Loucy (cell line): ENCODE results near the gene ZC3HAV1.

Source experiments
- H2AFZ ChIP-seq: fragments of 200-600 bp; sonication (generic); 2 replicates; pipeline ENCODE4 v1.6.0; 2016; ENCODE audit warnings: antibody characterized with exemption, mild to moderate bottlenecking, low read length, moderate library complexity
- H3F3A ChIP-seq: fragments of 200-600 bp; 2 replicates; pipeline ENCODE4 v1.6.0; 2016; ENCODE audit warnings: antibody characterized with exemption, low read depth, mild to moderate bottlenecking
- H3K27me3 ChIP-seq: fragments of 200-600 bp; sonication (generic); 2 replicates; pipeline ENCODE4 v1.6.1; 2014; ENCODE audit warnings: low read length, mild to moderate bottlenecking; ENCODE audit not compliant: insufficient read depth, poor library complexity, severe bottlenecking
- H3K36me3 ChIP-seq: fragments of 200-600 bp; sonication (generic); 2 replicates; pipeline ENCODE4 v1.6.1; 2016; ENCODE audit warnings: low read length; ENCODE audit not compliant: insufficient read depth
- H3K4me1 ChIP-seq: fragments of 200-600 bp; sonication (generic); 2 replicates; pipeline ENCODE4 v1.5.1; 2014; ENCODE audit warnings: low read length, mild to moderate bottlenecking; ENCODE audit not compliant: insufficient read depth, poor library complexity, severe bottlenecking
- H3K4me2 ChIP-seq: fragments of 200-600 bp; sonication (generic); 2 replicates; pipeline ENCODE4 v1.6.0; 2014; ENCODE audit warnings: antibody characterized with exemption, low read length, low read depth, mild to moderate bottlenecking; ENCODE audit not compliant: poor library complexity, severe bottlenecking
- H3K4me3 ChIP-seq: fragments of 200-600 bp; sonication (generic); 2 replicates; pipeline ENCODE4 v1.5.1; 2014; ENCODE audit warnings: low read length, mild to moderate bottlenecking, mixed read lengths; ENCODE audit not compliant: poor library complexity, severe bottlenecking
- H3K79me2 ChIP-seq: fragments of 200-600 bp; sonication (generic); 2 replicates; pipeline ENCODE4 v1.6.1; 2014; ENCODE audit warnings: low read length; ENCODE audit not compliant: insufficient read depth
- H3K9ac ChIP-seq: fragments of 200-600 bp; sonication (generic); 2 replicates; pipeline ENCODE4 v1.6.0; 2014; ENCODE audit warnings: mild to moderate bottlenecking, low read depth, low read length, moderate library complexity; ENCODE audit not compliant: poor library complexity, severe bottlenecking
- H3K9me2 ChIP-seq: fragments of 200-600 bp; sonication (generic); replicated peaks from 2 replicates; pipeline ENCODE4 v1.6.1; 2016; ENCODE audit warnings: low read depth, low read length, mixed read lengths
- H3K9me3 ChIP-seq: fragments of 200-600 bp; sonication (generic); 2 replicates; pipeline ENCODE4 v1.6.1; 2014; ENCODE audit warnings: mild to moderate bottlenecking, antibody characterized with exemption, low read length, low read depth; ENCODE audit not compliant: insufficient read depth
- H4K20me1 ChIP-seq: fragments of 200-600 bp; sonication (generic); 2 replicates; pipeline ENCODE4 v1.6.0; 2014; ENCODE audit warnings: antibody characterized with exemption, low read length, mild to moderate bottlenecking; ENCODE audit not compliant: insufficient read depth, poor library complexity, severe bottlenecking
- EZH2phosphoT487 ChIP-seq: fragments of 200-600 bp; IDR thresholded peaks from 2 replicates; pipeline ENCODE4 v1.6.1; 2018; ENCODE audit warnings: antibody characterized with exemption, mild to moderate bottlenecking, moderate library complexity, borderline replicate concordance
- TF ChIP-seq, protein P1 (sequence below): fragments of 200-600 bp; sonication (generic); conservative IDR thresholded peaks from 2 replicates; pipeline ENCODE4 v1.5.1; 2014; ENCODE audit warnings: mild to moderate bottlenecking, antibody characterized with exemption, low read length

The ZC3HAV1 gene

DNA sequence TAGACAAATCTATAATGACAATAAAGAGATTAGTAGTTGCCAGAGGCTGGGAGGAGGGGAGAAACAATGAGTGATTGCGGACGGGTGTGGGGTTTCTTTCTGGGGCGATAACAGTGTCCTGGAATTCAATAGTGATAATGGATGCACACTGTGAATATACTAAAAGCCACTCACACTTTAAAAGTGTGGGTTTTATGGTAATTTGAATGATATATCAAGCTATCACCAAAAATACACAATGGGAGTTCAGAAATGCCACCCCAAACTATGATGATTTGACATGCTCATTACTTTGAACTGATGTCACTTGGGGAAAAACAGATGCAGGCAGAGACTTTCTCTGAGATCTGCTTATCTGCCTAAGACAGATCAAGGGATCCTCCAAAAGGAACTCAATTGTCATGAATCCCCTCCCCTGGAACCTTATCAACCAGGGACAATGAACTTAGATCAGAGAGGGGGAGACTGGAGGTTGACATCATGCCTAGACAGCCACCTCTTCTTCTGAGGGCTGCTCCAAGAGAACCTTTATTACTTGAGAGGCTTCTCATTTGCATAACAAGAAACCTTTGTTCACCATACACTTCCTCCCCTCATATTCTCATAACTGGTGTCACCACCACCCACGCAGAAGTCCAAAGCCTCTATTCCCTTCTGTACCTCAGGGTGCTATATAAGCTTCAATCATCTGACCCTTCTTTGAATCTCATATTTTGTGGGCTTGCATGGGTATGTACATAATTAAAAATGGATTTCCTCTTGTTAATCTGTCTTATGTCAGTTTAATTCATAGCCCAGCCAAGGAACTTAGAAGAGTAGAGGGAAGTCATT, 14.8 kb upstream of the ZC3HAV1 start:
- Histone ChIP-seq H3K27me3 (no peaks in the 10 kb centered on the region), H3K9me3 (no peaks in the 10 kb centered on the region), H3K4me1 (no peaks in the 10 kb centered on the region), H3K79me2 (no peaks in the 10 kb centered on the region), H4K20me1 (no peaks in the 10 kb centered on the region), H3K4me2 (no peak overlapping the region), H3K36me3 (no peaks in the 10 kb centered on the region), H3F3A (no peaks in the 10 kb centered on the region), H3K4me3 (no peak overlapping the region), H3K9me2 (no peaks in the 10 kb centered on the region), H3K9ac (no peak overlapping the region), H2AFZ (no peak overlapping the region)
- TF ChIP-seq, protein P1, sequence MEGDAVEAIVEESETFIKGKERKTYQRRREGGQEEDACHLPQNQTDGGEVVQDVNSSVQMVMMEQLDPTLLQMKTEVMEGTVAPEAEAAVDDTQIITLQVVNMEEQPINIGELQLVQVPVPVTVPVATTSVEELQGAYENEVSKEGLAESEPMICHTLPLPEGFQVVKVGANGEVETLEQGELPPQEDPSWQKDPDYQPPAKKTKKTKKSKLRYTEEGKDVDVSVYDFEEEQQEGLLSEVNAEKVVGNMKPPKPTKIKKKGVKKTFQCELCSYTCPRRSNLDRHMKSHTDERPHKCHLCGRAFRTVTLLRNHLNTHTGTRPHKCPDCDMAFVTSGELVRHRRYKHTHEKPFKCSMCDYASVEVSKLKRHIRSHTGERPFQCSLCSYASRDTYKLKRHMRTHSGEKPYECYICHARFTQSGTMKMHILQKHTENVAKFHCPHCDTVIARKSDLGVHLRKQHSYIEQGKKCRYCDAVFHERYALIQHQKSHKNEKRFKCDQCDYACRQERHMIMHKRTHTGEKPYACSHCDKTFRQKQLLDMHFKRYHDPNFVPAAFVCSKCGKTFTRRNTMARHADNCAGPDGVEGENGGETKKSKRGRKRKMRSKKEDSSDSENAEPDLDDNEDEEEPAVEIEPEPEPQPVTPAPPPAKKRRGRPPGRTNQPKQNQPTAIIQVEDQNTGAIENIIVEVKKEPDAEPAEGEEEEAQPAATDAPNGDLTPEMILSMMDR: no peak
- no peak for TF ChIP-seq EZH2phosphoT487

DNA sequence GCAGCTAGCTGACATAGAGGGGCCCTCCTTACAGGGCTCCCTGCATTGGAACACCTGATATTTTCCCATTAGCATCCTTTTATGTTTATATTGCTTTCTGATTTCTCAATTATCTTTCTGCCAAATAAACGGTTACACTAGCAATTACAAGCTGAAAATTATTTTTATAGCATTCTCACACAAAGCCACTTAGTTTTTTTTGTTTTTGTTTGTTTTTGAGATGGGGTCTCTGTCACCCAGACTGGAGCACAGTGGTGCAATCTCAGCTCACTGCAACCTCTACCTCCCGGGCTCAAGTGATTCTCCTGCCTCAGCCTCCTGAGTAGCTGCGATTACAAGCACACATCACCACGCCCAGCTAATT, 9.9 kb upstream of the ZC3HAV1 start:
- TF ChIP-seq, protein P1: no peak
- no peak for TF ChIP-seq EZH2phosphoT487
- no peaks in the 10 kb centered on the region for H3K36me3 ChIP-seq

DNA sequence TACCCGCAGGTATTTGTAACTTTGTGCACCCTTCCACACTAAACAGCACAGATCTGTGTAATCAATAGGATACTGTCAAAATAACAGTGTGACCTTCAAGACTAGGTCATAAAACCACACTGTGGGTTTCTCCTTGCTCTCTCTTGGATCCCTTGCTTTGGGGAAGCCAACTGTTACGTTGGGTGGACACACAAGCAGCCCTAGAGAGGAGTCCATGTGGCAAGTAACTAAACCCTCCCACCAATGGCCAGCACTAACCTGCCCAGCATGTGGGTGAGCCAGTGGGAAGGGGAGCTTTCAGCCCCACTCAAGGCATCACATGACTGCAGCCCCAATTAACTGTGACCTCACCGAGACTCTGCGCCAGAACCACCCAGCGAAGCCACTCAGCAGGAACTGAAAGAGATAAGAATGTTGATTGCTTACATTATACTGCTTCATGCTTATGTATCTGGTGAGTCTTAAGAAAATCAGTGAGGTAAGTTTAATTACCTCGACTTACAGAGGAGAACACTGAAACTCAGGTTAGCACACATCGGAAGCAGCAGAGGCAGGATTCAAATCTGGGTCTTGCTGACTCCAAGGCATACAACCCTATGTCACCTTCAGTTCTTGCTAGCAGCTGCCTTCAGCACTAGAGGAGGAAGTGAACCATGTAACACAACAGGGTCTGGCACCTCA, 9.4 kb upstream of the ZC3HAV1 start:
- TF ChIP-seq, protein P1: no peak
- no peak for TF ChIP-seq EZH2phosphoT487
- Histone ChIP-seq H2AFZ (peak overlapping the region; percentile 8; the same call in 1 of the 2 replicates), H3K9ac (no peak overlapping the region)

More for the DNA sequence above, 9.9 kb upstream of the ZC3HAV1 start:
- Histone ChIP-seq H4K20me1 (no peaks in the 10 kb centered on the region), H3K79me2 (no peaks in the 10 kb centered on the region), H3K4me3 (no peak overlapping the region), H3K9me2 (no peaks in the 10 kb centered on the region), H3K9ac (no peak overlapping the region), H3K4me2 (no peak overlapping the region), H3K27me3 (no peaks in the 10 kb centered on the region), H3F3A (no peaks in the 10 kb centered on the region), H3K9me3 (no peaks in the 10 kb centered on the region), H3K4me1 (no peaks in the 10 kb centered on the region), H2AFZ (peak overlapping the region; percentile 8; the same call in 1 of the 2 replicates)

More for the DNA sequence above, 9.4 kb upstream of the ZC3HAV1 start:
- Histone ChIP-seq H3K36me3 (no peaks in the 10 kb centered on the region), H3K4me2 (no peak overlapping the region), H3K4me1 (no peaks in the 10 kb centered on the region), H3K9me2 (no peaks in the 10 kb centered on the region), H3K79me2 (no peaks in the 10 kb centered on the region), H4K20me1 (no peaks in the 10 kb centered on the region), H3K4me3 (no peak overlapping the region), H3K9me3 (no peaks in the 10 kb centered on the region), H3F3A (no peaks in the 10 kb centered on the region), H3K27me3 (no peaks in the 10 kb centered on the region)
